DMS53 (cell line): ENCODE results near the gene TLR7.
A peak's percentile ranks its signal among the peaks of the same experiment; 100 is the strongest.

Experiments
- DNase-seq: peaks from one replicate; lab custom pipeline; 2025; lab: John Stamatoyannopoulos, UW

TLR7 gene

DNA sequence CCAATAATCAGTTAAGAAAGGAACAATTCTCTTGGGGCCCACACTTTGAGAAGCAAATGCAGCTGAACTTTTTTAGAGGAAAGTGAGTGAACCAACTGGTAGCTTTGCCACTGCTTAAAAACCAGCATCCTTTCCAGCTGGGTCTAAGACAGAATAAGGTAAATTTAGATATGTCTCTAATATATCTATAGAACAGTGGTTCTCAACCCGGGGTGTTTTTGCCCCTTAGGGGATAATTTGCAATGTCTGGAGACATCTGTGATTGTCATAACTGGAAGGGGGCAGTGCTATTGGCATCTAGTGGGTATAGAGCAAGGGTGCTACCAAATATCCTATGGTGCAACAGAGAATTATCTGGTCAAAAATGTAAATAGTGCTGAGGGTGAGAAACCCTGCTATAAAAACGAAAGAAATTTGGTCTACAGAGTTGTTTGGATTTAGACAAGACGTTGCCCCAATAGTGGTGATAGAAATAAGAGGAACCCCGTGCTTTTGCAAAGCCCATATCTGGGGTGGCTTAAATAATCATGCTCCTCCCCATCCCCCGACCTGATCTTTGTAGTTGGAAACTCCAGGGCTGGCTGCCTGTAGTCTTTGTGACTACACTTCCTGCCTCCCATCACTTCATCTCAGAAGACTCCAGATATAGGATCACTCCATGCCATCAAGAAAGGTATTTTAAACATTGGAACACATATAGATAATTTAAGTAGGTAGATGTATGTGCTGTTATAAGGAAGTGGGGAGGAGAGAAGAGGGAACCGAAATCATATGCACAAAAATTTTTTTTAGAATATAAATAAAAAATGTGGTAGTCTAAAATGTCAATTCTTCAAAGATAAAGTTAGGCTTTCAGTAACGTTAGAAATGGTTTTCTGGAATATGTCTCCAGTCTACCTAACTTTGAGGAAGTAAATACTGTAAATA, at the start of gene TLR7:
Gene TLR7, plus strand, starts transcription at position 622 of the 927 bp plus-strand sequence. CDS start 507 bp downstream, outside the sequence.
- DNase-seq, result no peak

DNA sequence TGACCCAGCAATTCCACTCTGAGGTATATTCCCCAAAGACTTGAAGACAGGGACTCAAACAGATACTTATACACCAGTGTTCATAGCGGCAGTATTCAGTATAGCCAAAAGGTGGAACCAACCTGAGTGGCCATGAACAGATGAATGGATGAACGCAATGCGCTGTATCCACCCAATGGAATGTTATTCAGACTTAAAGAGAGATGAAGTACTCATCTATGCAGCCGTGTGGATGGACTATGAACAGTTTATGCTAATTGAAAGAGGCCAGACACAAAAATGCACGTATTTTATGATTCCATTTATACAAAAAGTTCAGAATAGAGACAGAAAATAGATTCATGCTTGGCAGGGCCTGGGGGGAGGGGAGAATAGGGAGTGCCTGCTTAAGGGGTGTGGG, 49.3 kb upstream of the TLR7 start:
- no peak for DNase-seq

GRCh38 chrX:12819222-12819621, 47.6 kb upstream of the TLR7 start:
- DNase-seq, result no peak

DNA sequence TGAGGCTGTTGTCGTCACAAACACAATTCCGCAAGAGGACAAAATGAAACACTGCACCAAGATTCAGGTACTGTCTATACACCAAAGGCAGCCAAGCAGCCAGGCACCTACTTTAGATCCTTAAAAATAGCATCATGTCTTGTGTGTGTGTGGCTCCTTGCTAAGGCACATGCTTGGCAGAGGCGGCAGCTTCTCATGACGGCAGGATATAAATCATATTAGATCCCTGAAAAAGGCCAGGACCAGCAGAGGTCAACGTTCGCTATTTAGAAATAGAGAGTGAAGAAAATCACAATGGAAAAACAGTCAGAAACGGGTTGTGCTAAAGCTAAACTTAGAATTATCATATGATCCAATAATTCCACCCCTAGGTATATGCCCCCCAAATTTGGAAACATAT, 46.1 kb upstream of the TLR7 start:
- no peak for DNase-seq

GRCh38 chrX:12824944-12825343, 41.9 kb upstream of the TLR7 start:
- DNase-seq, result no peak

DNA sequence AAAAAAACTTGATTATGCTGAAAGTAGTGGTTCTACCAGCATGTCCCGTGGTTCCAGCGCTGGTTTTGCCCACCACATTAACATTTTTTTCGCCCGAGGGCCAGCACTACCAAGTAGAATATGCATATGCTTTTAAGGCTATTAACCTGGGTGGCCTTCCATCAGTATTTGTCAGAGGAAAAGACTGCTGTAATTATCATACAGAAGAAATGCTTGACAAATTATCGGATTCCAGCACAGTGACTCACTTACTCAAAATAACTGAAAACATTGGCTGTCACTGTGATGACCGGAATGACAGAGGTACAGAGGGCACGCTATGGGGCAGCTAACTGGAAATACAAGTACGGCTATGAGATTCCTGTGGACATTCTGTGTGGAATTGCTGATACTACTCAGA, 41.1 kb upstream of the TLR7 start:
- no peak for DNase-seq

DNA sequence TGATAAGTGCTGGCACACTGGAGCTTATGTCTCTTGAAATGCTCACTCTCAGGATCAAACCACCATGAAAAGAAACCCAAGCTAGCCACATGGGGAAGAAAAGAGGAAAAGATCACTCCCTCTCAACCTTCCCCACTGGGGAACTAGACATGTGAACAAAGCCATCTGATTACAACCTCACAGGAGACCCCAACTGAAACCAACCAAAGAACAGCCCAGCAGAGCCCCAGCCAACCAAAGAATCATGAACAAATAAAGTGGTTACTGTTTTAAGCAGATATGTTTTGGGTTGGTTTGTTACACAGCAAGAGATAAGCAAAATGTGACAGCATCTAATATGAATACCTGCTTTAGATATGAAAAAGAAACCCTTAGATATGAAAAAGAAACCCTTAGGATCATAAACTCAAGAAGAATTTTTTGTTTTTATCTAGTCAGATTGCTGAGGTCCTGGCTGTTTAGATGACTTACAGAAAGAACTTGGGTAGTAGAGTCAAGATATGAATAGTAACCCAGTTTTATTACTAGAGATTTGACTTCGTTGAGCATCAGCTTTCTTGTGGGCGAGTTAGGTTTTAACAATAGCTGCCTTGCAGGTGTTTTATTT, 23.7 kb upstream of the TLR7 start:
- DNase-seq, result no peak

- DNase-seq, result peak; percentile 3
Measured at GRCh38 chrX:12843668-12844279, 23.1 kb upstream of the TLR7 start.

DNA sequence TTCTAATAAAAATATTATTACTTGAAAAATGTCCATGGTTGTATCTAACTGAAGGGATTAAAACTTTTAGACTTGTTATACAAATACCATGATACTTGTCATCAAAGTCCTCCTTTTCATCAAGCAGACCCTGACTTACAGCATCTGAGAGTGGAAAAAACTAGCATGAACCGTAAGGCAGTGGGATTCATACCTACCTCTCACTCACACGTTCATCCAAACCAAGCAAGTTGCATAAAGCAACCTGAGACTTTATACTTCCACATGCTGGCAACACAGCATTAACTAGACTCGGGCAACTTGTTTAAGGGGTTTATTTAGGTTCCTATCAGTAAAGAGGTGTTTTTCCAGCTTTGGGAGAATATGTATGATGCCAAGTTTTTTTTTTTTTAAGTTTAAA, 22.6 kb upstream of the TLR7 start:
- DNase-seq, result no peak

DNA sequence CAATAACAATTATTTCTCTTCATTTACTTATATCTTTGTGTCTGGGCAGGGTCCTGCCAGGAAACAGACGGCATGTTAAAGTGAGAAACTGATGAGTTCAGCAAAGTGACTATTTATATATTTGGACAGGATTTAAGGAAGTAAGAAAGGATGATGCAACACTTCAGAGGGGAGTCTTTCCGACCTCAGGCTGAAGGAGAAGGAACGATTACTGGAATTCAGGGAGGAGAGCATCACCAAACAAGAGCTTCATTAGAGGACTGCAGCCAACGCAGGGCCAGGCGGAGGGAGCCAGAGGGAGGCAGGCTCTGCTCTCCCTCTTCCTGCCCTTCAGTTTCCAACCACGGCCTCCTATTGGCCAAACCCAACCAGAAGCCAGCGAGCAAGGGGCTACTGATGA, 1.5 kb upstream of the TLR7 start:
- no peak for DNase-seq

- DNase-seq, result no peak
Measured at GRCh38 chrX:12867685-12868084, 813 bp downstream of the TLR7 start.

DNA sequence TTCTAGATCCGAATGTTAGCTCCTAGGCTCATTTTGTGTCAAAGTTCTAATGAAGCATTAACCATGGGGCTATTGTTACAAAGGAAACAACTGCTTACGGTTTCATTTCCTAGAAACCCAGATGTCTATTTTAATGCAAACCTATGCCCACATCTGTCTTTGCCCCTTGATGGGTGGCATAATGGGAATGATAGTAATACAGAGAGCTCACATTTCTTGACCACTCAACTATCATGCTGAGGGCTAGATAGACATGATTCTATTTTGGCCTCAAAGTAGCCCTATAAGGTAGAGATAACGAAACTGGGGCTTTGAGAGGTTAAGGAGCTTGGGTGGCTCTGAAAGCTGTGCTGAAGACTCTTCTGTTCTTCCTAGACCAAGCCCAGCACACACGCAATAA, 1.9 kb downstream of the TLR7 start:
- no peak for DNase-seq

GRCh38 chrX:12871257-12871656, 4.4 kb downstream of the TLR7 start:
- no peak for DNase-seq

DNA sequence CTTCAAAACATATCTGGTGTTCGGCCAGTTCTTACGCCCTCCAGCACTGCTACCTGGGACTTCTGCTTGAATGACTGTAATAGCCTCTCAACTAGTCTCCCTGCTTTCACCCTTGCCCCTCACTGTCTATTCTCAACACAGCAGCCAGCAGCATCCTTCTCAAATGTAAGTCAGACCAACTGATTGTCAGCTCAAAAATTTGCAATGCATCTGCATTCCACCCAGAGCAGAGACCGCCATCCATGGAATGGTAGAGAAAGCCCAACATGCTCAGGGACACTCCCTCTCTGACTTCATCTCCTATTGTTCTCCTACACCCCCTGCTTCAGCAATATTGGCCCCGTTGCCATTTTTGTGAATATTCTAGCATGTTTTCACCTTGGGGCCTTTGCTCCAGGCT, 5.9 kb downstream of the TLR7 start:
- no peak for DNase-seq

DNA sequence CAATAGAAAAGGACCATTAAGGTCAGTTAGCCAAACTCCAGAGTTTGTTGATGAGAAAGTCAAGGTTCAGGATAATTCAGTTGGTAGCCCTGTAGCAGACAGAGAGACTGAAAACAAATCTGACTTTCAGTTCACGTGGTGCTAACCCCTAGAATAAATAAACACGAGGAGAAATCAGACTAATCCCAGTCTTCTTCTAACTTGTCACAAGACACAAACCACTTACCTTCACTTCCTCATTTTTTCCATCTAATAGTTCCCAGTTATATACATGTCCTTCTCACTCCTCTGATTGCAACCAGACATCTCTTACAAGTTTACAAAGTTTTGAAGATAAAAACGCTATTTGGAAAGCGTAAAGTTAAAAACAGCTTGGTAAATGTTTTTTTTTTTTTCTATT, 7.7 kb downstream of the TLR7 start:
- DNase-seq, result no peak

- DNase-seq, result no peak
Measured at GRCh38 chrX:12877386-12877785, 10.5 kb downstream of the TLR7 start.

DNA sequence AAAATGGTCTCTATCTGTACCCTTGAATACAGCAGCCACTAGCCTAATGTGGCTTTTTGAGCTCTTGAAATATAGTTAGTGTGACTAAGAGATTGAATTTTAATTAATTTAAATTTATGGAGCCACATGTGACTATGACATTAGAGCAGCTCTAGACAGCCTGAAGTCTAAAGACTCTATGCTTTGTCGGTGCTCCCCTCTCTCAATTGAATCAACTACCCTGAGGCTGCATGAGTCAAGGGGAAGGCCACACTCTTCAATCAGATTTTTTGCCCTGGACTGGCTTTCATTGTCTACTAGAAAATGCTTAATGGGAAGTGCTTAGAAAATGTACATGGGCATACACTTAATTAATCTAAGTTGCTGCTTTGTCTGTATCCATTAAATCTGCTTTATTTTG, 11.7 kb downstream of the TLR7 start:
- no peak for DNase-seq

DNA sequence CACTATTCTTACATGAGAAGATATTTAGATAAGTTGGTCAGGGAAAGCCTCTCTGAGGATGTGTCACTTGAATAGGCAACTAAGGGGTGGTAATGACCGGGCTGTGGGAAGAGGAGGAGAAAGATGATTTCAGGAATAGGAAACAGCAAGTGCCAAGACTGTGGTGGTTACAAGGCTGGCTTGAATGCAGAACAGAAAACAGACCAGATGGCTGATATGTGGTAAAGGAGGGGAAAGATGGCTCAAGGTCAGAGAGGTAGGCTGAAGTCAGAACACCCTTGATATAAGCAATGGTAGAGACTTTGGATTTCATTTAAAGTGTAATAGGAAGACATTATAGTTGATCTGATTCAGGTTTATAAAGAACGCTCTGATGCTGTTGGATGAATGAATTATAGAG, 15.0 kb downstream of the TLR7 start:
- no peak for DNase-seq

GRCh38 chrX:12885508-12885907, 18.6 kb downstream of the TLR7 start:
- DNase-seq, result no peak

- no peak for DNase-seq
Measured at GRCh38 chrX:12886545-12886944, 19.7 kb downstream of the TLR7 start.

GRCh38 chrX:12887141-12887540, 20.3 kb downstream of the TLR7 start:
- no peak for DNase-seq

DNA sequence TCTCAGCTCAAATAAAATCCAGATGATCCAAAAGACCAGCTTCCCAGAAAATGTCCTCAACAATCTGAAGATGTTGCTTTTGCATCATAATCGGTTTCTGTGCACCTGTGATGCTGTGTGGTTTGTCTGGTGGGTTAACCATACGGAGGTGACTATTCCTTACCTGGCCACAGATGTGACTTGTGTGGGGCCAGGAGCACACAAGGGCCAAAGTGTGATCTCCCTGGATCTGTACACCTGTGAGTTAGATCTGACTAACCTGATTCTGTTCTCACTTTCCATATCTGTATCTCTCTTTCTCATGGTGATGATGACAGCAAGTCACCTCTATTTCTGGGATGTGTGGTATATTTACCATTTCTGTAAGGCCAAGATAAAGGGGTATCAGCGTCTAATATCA, 20.9 kb downstream of the TLR7 start:
- DNase-seq, result no peak

- no peak for DNase-seq
Measured at GRCh38 chrX:12890467-12890866, 23.6 kb downstream of the TLR7 start.
